NK-92 treated with Interleukin-12 subunit alpha and Interleukin-12 subunit beta, amount 100 ng/mL, for 24 hours (cell line): Measurements from ENCODE around the gene NLGN1.

ENCODE experiments used
- DNase-seq: peaks from one replicate; lab custom pipeline; 2025; lab: John Stamatoyannopoulos, UW

NLGN1 gene

DNA sequence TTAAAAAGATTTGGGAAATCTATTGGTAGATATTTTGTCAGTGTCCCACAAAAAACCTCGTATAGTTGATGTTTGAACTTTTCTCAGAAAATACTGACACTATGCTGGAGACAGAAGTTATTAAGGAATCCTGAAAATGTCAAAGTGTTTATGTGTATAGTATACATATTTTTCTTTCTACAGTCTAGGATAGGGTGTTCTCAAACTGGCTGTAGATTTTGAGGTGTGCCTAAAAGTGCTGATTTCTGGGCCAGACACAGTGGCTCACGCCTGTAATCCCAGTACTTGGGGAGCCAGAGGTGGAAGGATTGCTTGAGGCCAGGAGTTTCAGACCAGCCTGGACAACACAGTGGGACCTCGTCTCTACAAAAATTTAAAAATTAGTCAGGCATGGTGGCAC lies 322.0 kb downstream of the NLGN1 start:
- no peak for DNase-seq

DNA sequence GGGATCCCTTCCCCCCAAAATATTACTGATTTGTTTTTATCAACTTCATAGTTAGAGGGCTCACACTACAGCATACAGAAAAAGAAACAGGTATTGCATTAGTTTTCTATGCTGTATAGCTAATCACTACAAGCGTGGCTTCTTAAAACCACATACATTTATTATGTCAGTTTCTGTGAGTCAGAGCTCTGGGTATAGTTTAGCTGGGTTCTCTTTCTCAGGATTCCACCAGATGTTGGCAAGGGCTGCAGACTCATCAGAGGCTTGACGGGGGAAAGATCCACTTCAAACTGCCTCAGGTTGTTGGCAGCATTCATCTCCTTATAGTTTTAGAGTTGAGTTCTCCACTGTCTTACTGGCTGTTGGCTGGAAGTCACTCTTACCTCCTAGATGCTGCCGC lies 328.0 kb downstream of the NLGN1 start:
- DNase-seq, result no peak

DNA sequence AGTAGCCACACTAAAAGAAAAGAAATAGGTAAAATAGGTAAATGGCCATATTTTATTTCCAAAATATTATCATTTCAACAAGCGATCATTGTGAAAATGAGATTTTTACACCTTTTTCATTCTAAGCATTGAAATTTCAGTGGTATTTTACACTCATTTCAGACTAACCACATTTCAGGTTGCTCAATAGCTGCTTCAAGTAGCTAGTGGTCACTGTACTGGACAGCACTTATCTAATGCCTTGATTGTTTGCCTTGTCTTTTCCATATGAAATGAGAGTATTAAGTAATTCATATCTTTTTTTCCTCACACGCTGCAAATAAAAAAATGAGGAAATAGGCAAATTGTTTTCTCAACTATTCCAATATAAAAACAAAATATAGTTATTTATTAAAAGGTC lies 332.8 kb downstream of the NLGN1 start:
- no peak for DNase-seq

DNA sequence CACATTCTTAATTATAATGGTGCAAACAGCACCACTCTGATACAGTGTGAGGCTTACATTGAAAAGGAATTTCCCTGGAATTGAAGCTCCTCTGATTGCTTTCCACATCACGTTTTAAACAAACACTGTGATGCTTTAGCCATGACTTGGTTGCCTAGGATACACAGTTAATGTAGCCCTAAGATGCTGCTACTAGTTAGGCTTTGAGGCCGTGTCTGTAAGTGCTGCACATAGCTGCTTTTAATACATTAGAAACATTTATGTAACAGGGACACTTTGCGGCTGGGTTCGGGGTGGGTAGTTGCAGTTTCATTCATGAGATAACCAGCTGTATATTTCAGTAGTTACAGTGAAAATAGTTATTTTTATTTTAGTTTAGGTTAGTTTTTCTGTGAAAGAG lies 334.7 kb downstream of the NLGN1 start:
- DNase-seq, result no peak

DNA sequence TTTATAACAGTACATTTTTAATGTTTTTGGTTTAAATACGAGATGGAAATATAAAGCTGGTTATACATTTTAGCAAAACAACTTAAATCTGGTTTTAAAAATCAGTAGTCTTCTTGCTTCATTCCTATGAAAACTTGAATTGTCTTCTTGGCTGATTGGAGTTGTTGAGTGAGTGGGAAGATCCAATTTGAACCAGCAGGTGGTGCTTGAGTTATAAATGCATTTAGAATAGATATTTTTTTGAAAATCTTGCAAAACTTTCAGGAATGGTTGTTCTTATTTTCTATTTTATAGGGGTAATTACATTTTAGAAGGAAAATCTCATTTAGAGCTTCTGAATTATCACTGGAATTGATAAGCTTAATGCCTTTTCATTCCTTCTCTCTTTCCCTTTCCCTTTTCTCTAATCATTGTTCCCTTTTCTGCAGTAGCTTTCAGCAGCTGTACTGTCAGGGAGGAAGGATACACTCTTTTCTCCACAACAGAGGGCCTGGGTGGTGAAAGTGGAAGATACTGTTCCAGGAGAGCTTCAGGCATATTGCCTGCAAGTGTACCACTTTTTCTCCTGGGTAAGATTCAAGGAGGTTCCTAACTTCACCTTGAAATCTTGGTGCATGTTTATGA lies 335.6 kb downstream of the NLGN1 start:
- no peak for DNase-seq

DNA sequence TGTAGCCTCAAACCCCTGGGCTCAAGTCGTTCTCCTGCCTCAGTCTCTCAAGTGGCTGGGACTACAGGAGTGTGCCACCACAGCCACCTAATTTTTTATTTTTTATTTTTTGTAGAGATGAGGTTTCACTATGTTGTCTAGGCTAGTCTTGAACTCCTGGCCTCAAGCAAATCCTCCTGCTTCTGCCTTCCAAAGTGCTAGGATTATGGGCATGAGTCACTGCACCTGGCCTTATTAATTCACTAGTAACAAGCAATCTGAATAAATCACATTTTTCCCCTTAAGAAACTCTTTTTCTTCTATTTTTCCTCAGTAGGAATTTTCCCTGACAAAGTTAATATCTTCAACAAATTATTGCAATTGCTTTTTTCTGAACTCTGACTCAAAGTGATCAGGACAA lies 336.9 kb downstream of the NLGN1 start:
- DNase-seq, result no peak

DNA sequence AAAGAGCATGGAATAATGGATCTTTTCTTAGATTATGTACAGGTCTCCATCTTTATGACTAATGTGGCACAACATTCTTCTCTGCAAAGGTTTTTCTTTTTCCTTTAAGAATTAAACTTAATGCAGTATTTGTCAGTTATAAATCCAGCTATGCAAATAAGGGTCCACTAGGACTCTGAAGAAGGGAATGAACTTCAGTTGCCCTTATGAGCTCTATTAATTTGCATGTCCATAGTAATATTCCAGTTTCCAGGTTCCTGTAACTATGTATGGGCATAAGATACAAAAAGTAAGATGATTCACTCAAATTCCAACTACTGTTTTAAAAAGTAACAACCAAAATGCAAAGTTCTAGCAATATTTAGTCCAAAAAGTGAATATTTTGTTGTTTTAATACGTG lies 337.4 kb downstream of the NLGN1 start:
- no peak for DNase-seq

DNA sequence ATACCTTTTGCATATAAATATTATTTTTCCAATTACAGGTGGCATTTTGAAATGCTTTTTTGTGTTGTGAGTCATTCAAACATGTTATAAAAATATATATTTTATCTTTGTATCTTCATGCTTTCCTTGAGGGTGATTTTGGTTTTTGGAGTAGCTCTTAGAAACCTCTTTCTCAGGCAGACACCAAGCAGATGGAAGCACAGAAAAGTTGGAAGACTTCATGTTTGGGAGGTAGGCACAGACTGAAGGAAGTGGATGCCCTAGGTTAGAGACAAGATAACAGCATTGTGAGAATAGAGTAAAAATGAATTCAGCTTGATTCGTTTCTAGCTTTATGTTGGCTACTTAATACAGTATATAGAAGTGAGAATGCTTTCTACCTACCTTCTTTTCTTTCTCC lies 338.3 kb downstream of the NLGN1 start:
- DNase-seq, result no peak

DNA sequence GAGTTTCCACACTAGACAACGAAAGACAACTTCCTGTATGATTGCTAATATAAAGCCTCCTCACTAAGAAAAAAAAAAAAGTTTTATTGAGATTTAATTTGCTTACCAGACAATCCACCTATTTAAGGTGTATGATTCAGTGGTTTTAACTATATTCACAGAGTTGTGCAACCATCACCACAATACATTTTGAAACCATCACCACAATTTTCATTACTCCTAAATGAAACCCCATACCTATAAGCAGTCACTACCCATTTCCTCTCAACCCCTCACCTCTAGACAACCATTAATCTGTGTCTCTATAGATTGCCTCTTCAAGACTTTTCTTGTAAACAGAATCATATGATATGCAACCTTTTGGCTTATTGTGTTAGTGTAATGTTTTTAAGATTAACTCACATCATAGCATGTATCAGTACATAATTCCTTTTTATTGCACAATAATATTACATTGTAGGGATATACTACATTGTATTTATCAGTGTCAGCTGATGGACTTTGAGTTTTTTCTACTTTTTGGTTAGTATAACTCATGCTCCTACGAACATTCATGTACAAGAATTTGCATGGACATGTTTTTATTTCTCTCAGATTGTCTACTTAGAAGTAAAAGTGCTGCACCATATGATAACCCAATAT lies 339.7 kb downstream of the NLGN1 start:
- no peak for DNase-seq

DNA sequence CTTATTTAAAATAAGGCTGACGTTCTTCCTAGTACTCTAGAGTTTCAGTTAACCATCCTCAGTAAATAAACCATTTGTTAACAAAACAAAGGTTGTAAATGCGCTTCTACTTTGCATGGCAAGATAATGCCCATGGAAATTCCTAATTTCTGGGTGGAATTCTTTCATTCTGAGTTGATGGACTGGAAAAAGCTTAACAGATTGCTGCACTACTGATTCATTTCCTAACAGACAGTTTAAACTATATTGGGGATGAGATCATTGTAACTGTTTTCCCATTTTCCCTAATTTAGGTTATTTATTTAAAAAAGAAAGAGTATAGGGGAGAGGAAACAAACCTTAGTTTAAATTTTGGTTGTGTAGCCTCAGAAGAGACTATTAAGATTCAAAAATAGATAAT lies 342.2 kb downstream of the NLGN1 start:
- no peak for DNase-seq

DNA sequence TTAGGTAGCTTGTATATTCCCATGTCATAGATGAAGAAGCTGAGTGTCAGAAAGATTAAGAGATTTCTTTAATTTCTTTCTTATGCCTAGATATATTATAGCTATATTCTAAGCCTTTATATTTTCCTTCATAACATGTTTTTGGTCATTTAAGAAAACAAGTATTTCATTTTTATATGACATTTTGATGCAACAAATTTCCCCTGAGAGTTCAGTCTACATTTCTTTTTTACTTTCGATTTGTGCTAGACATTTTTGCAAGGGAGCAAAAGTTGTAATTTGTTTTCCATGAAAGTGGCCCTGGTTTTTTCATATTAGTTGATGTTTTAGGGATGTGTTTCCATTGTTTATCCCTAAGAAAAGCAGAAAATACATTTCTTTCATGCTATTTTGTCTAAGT lies 344.9 kb downstream of the NLGN1 start:
- DNase-seq, result no peak

DNA sequence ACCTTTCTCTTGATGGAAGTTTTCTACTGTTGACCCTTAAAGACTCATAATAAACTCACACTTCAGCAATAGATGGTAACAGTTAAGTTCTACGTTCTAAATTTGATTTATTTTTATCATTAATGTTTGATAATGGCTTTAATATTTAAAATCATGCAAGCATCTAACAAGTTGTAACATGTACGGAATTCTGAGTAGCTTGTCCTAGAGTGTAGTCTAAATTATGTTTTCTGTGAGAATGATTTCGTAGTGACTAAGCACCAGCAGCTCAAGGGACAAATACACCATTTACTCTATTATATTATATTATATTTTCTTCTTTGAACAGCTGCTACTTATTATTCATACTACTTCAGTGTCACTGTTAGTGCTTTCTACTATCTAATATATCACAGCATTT lies 345.6 kb downstream of the NLGN1 start:
- DNase-seq, result no peak

DNA sequence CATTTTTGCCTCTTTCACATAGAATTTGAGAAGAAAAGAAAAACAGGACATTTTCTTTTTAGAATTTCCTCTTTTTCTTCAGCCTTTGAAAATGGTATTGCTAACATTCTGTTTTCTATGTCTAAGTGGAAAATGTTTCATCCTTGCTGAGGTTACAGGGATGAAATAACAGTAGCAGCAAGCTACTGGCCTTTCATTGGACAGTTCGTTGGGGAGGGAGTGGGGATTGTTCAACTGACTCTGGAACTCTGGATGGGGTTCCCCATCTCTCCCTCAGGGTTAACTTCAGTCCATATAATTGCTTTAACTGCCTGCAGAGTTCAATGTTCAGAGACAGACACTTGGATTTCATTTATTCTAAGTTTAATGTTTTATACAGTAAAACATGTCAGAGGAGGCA lies 346.0 kb downstream of the NLGN1 start:
- no peak for DNase-seq

DNA sequence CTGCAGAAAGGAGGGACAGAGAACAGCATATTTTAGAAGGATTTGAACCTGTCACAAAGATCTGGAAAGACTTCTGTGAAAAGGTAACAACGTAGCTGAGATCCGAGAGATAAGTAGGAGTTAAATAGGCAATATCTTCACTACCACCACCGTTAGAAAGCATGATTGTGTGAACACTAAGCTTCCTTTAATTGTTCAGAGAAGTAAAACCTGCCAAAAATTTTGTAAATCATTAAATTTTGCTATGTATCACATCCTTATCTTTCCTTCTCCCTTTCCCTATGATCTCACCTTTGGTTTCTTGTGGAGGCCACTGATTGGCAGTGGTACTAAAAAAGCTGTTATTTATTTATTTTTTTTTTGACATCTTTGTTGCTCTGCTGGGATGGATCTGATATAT lies 346.9 kb downstream of the NLGN1 start:
- DNase-seq, result no peak

DNA sequence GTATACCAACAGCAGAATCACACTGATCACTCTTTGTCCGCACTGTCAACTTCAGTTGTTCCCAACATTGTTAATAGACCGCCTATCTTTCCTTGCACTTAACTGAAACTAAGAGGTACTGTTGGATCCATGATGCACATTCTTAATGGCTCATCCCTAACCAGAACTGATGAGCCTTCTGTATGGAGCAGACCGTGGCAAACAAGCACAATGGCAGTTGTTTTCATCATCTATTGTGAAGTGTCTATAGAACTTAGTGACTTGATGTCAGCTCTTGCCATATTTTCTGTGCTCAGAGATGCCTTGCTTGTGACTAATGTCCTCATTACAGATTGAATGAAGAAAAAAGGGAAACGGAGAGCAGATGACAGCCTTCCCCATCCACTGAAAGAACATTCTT lies 347.4 kb downstream of the NLGN1 start:
- no peak for DNase-seq

DNA sequence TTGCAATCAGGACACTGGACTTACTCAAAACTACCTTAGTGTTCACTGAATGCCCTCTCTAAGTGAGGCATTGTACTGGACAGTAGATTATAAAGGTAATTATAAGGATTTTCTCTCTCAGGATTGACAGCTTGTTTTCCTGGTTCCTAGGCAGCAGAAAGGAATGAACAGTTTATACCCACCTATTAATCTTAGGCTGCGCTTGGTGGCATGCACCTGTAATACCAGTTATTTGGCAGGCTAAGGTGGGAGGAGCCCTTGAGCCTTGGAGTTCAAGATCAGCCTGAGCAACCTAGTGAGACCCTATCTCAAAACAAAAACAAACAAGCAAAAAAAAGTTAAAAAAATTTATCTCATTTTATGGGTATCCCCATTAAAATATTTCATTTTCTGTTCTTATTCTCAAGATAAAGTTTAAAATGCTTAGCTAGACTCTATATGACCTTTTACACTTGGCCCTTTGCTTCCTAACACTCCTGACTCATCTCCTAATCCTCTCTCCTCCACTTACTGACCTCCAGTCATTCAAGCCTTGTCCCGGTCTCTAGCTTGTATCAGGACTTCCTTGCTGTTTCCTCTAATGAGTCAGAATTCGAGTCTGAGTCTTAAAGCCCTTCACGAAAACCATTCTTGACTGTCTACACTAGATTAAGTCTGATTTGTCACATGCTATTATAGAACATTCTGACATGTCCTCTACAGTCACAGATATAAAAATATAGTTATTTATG lies 348.6 kb downstream of the NLGN1 start:
- no peak for DNase-seq

DNA sequence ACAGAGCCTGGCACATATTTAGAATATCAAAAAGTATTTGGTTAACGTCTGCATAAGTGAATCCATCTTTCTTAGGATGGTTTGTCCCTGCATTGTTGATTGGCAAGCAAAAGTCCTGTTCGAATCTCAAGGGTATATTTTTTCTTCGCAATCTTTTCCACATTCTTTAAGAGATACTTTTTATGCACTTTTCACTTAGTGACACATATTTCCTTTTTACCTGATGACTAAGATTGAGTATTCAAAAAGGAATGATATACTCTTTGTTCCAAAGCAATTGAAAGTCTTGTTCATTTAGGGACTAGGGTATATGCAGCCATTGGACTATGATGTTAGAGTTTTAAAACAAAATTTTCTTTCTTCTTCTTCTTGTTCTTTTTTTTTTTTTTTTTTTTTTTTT lies 349.9 kb downstream of the NLGN1 start:
- no peak for DNase-seq

DNA sequence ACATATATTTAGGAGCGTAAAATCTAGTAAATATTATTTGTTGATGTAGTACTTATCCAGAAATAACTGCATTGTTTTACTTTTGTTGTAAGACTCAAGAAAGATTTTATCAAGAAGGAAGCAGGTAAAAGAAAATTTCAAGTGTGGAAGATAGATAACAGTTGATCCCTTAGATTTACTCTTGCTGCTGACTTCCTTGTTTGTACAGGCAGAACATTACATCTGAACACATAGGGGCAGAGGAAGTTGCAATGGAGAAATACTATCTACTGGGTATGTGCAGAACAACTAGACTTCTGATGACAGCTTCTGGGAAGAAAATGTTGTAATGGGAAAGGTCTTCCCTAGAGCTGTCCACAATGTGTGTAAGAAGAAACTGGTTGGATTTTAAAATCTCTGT lies 350.6 kb downstream of the NLGN1 start:
- DNase-seq, result no peak

DNA sequence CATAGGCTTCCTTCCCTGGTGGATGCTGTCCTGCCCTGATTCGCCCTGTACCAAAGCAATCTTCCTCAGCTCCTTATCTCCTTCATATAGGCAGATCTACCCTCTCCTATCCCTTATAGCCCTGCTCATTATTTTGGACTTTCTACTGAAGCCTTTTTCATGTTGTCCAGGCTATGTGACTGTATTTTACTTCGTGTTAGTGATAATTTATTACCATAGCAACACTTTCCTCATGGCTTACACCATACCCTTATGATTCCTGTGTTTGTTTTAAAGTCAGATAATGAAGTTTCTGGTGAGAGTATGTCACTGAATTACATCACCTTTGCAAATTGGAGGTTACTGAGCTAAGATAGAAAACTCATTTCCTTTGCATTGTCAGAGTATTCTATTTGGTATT lies 352.6 kb downstream of the NLGN1 start:
- no peak for DNase-seq

DNA sequence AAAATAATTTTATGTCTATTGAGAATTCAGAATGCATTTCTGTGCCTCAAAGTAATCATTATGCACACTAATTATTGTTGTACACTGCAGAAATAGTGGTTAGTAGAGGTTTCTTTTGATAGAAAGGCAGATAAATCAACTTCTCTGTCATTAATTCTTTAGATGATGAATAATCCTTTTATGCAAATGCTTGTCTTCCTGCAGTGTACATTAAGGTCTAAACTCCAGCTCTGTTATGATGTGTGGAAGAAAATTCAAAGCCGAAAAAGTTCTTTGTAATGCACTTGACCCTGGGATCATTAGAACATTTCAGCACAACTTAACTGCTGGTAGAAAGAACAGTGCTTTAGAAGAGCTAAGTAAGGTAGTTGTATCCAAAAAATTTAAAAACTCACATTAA lies 353.0 kb downstream of the NLGN1 start:
- DNase-seq, result no peak

DNA sequence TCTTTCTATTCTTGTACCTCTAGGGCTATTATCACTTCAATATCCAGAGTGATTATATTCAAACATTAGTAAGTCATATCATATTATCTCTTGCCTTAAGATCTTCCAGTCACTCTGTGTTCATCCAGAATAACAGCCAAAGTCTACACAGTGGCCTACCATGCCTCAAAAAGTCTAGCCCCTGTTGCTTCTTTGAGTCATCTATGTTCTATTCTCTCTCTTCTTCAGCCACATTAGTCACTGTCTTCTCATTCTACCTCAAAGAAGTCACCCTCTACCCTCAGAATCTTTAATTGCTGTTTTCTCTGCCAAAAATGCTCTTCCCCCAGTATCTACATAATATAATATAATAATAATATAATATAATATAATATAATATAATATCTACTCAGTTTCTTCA lies 356.0 kb downstream of the NLGN1 start:
- DNase-seq, result no peak

DNA sequence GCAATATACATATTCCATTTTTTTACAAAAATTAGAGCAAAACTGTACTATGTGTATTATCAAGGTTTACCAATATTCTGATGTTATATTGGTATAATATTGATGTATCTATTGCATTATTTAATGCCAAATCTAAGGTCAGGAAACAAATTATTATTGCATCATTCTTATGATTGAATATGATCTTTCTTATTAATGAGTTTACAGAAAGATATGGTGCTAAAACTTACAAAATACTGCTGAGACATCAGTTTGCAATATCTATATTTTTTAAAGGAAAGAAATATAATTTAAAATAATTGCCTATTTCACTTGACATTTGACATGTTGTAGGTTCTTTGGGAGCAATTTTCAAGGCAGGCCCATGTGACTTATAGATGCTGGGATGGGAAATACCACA lies 357.6 kb downstream of the NLGN1 start:
- DNase-seq, result no peak

DNA sequence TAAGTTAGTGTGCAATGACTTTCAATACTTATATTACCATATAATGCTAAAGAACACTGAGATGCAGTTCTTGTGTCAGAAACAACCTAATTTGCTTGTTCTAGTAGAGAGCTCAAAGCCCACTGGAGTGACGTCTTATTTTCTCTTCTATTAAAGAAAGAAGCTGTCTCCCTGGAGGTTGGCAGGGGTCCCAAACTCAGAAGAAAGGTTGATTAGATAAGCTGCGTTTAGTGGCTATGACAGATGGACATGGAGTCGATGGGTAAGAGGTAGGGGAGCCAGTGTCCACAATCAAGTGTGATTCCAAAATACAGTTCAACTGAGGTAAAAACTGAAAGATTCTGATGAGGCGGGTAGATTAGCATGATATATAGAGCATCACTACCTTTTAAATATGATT lies 363.6 kb downstream of the NLGN1 start:
- no peak for DNase-seq

DNA sequence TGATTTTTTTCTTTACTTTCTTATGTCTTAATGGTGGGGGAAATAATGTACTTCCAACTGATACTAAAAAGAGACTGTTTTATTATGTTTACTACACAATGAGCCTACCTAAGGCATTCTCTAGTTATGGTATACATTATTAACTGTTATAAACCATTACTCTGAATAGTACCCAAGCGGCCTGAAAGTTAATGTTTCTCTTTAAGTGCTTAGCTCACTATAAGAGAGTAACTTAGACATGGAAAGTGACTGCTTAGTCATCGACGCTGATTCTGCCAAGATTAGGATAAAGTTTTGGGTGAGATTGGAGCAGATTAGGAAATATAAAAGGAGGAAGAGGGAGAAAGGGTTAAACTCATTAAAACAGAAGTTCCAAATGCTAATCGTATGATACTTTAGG lies 365.0 kb downstream of the NLGN1 start:
- no peak for DNase-seq
